Type B pancreatic cell (in vitro differentiated cells): Measurements from ENCODE around the gene PIP4K2A. TPM values are rescaled to one million over a fixed set of nuclear protein-coding genes. Genes with fewer than 3 reads are reported as not detected.
"Not testable (repeated sequence)": the region's sequence is repeated elsewhere in the genome, so short reads cannot be mapped to it uniquely, and the experiment has no call there.

Experiments
- DNase-seq: peaks from one replicate; pipeline ENCODE4 v3.0.0; 2021; ENCODE audit warnings: mixed read lengths; ENCODE audit not compliant: unreplicated experiment; ENCODE audit errors: extremely low spot score
- H3K27ac Mint-ChIP-seq: 2 replicates; pipeline ENCODE4 v1.8.0; 2021; ENCODE audit warnings: mild to moderate bottlenecking, mixed read lengths
- H3K27me3 Mint-ChIP-seq: 2 replicates; pipeline ENCODE4 v1.8.0; 2021; ENCODE audit warnings: mixed read lengths
- H3K36me3 Mint-ChIP-seq: 2 replicates; pipeline ENCODE4 v1.8.0; 2021; ENCODE audit warnings: mixed read lengths
- H3K4me1 Mint-ChIP-seq: one replicate; pipeline ENCODE4 v1.8.0; 2021; ENCODE audit warnings: mixed read lengths; ENCODE audit not compliant: unreplicated experiment
- H3K4me3 Mint-ChIP-seq: 2 replicates; pipeline ENCODE4 v1.8.0; 2021; ENCODE audit warnings: mild to moderate bottlenecking, mixed read lengths
- H3K9me3 Mint-ChIP-seq: 2 replicates; pipeline ENCODE4 v1.8.0; 2021; ENCODE audit warnings: mixed read lengths
- total RNA-seq: library from RNA; stranded (reverse); gene quantifications from 2 replicates; pipeline ENCODE4 v1.2.1, GENCODE V29; 2021; ENCODE audit warnings: low replicate concordance
- TF ChIP-seq, protein P1 (sequence below): fragments of 200-600 bp; sonication (generic); conservative IDR thresholded peaks from 2 replicates; pipeline ENCODE4 v1.5.0; 2021; ENCODE audit warnings: antibody characterized with exemption, mild to moderate bottlenecking

Gene PIP4K2A
- total RNA-seq, 1 donor from 2014 or later = 15.7 TPM

DNA sequence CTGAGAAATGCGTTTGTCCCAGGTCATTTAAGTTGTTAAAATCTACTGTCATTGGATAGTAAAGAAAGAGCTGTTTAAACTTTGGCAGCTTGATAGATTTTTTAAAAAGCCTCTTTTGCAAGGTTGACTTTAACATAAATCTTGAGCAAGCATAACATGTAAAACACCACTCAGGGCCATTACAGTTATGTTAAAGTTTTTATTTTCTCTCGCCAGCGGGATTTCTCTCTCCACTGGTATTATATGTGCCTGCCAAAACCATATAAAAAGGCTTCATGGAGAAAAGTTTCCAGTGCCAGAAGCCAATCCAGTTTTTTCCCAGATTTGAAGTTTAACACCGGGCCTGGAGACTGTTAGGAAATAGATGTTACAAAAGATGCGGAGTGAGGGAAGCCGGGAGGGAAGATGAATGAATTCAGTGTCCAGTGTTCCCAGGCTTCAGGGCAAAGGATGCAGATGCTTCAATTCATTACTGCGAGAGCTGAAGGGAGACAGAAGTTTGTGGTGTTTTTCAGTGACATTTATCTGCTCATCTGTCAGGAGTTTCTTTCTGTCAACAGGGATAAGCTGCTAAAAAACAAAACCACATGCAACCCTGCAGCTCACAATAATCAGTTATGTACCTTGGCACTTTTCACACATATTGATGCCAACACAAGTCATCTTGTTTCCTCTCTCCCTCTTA is 213.6 kb downstream of the PIP4K2A start:
- Mint-ChIP-seq H3K9me3 (no peaks in the 10 kb centered on the region), H3K27ac (no peak overlapping the region), H3K4me1 (peaks cover 36% of the 10 kb centered on the region), H3K27me3 (peaks cover 55% of the 10 kb centered on the region), H3K36me3 (no peaks in the 10 kb centered on the region), H3K4me3 (no peak overlapping the region)
- TF ChIP-seq, protein P1, sequence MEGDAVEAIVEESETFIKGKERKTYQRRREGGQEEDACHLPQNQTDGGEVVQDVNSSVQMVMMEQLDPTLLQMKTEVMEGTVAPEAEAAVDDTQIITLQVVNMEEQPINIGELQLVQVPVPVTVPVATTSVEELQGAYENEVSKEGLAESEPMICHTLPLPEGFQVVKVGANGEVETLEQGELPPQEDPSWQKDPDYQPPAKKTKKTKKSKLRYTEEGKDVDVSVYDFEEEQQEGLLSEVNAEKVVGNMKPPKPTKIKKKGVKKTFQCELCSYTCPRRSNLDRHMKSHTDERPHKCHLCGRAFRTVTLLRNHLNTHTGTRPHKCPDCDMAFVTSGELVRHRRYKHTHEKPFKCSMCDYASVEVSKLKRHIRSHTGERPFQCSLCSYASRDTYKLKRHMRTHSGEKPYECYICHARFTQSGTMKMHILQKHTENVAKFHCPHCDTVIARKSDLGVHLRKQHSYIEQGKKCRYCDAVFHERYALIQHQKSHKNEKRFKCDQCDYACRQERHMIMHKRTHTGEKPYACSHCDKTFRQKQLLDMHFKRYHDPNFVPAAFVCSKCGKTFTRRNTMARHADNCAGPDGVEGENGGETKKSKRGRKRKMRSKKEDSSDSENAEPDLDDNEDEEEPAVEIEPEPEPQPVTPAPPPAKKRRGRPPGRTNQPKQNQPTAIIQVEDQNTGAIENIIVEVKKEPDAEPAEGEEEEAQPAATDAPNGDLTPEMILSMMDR = no peak
- no peak for DNase-seq

DNA sequence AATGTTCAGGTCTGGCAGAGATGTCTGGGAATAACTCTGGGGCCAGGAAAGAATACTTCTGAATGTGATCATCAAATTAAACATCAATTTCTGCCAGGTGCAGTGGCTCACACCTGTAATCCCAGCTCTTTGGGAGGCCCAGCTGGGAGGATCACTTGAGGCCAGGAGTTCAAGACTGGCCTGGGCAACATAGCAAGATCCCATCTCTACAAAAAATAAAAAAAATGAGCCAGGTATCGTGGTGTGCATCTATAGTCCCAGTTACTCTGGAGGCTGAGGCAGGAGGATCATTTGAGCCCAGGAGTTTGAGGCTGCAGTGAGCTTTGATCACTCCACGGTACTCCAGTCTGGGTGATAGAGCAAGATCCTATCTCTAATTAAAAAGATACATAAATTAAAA is 214.4 kb downstream of the PIP4K2A start:
- H3K4me3 Mint-ChIP-seq, H3K36me3 Mint-ChIP-seq, H3K27ac Mint-ChIP-seq, DNase-seq, H3K9me3 Mint-ChIP-seq: not testable (repeated sequence)
- Mint-ChIP-seq H3K4me1 (peaks cover 36% of the 10 kb centered on the region), H3K27me3 (peaks cover 55% of the 10 kb centered on the region)

DNA sequence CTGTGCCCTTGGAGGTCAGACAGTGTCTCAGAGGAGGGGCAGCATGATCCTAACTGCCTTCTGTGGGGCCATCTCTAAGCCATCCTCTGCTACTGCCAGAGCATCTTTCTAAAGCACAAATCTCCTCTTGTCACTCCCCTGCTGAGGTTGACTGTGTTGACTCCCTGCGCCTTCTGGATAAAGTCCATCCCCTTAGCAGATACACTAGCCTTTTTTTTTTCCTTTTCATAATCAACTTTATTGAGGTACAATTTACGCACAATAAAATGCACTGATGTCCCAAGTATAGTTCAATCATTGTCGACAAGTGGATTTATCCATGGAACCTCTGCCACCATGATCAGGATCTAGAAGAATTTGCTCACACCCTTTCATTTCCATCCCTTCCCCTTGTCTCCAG is 219.0 kb downstream of the PIP4K2A start:
- Mint-ChIP-seq H3K27ac (no peak overlapping the region), H3K9me3 (no peaks in the 10 kb centered on the region), H3K4me1 (peaks cover 17% of the 10 kb centered on the region), H3K27me3 (peaks cover 52% of the 10 kb centered on the region), H3K4me3 (no peak overlapping the region), H3K36me3 (no peaks in the 10 kb centered on the region)
- TF ChIP-seq, protein P1 = no peak
- DNase-seq = no peak

DNA sequence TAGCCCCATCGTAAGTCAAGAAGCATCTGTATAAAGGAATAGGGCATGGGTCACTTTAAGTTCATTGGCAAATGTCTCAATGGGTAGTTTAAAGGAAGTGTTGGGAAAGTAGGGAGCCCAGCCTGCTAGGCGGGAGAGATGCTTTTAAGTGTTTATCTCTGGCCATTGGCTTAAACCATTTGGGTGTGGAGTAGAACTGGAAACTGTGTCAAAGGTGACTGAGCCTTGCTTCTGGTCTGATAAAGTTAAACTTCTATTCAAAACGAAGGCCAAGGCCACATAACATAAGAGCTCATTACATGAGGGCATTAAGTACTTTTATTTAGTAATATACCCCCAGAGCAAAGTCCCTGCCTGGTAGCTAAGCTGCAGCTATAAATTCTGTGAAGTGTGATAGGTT is 220.4 kb downstream of the PIP4K2A start:
- no peak overlapping the region for H3K27ac Mint-ChIP-seq
- TF ChIP-seq, protein P1 = no peak
- DNase-seq = no peak
- H3K4me1 Mint-ChIP-seq = peaks cover 11% of the 10 kb centered on the region
- H3K9me3 Mint-ChIP-seq = no peaks in the 10 kb centered on the region
- H3K27me3 Mint-ChIP-seq = peaks cover 48% of the 10 kb centered on the region
- H3K36me3 Mint-ChIP-seq = no peaks in the 10 kb centered on the region
- H3K4me3 Mint-ChIP-seq = no peak overlapping the region

DNA sequence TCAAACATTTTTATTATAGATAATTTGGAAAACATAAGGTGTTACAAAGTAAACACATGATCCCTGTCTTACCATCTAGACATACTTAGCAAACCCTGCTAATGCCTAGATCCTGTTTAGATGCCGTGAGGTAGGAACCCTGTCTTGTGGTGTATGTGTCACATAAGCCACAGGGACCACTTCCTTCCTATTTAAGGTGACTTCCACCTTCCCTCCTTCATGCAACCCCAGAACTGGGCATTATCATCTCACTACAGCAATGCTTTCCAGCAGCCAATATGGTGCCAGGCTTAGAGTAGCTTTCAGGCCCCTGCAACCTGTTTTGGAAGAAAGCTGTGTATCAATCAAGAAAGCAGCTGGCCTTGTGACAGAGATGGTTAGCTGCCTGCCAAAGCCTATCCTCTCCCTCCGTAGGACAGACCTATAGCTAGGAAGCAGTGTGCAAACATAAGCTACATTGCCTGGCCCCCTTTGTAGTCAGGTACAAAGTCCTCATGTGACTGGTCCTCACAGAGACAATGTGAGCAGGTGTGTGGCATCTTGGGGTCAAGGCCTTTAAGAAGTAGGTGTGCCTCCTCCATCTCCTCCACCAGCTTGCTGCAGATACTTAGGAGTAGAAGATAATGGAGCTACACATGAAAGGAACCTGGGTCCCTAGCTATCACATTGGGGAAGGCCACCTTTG is 222.3 kb downstream of the PIP4K2A start:
- Mint-ChIP-seq H3K9me3 (no peaks in the 10 kb centered on the region), H3K36me3 (no peaks in the 10 kb centered on the region), H3K27ac (no peak overlapping the region), H3K4me1 (peaks cover 8% of the 10 kb centered on the region), H3K4me3 (no peak overlapping the region), H3K27me3 (peaks cover 33% of the 10 kb centered on the region)
- DNase-seq = no peak
- TF ChIP-seq, protein P1 = no peak

DNA sequence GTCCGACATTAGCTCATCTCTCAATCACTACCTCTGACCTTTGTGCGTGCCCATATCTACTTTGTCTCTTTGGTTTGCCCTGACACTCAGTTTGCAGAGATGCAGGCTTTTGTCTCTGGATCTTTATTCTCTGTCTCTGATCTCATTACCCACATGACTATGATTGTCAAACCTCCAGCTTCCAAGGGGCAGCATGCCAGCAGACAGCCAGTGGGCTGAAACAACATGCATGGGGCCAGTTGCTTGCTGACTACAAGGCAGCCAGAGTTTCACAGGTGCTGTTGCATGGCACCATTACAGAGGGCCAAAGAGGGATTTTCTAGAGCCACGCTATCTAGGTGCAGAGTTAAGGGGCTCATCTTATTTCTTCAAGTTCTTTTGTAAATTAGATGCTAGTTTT is 222.9 kb downstream of the PIP4K2A start:
- H3K4me3 Mint-ChIP-seq = no peak overlapping the region
- H3K9me3 Mint-ChIP-seq = no peaks in the 10 kb centered on the region
- TF ChIP-seq, protein P1 = no peak
- H3K27me3 Mint-ChIP-seq = peaks cover 36% of the 10 kb centered on the region
- H3K27ac Mint-ChIP-seq = no peak overlapping the region
- H3K36me3 Mint-ChIP-seq = no peaks in the 10 kb centered on the region
- peaks cover 8% of the 10 kb centered on the region for H3K4me1 Mint-ChIP-seq
- DNase-seq = no peak
